ENCODE data around the gene CITED4.

CITED4 gene

DNA sequence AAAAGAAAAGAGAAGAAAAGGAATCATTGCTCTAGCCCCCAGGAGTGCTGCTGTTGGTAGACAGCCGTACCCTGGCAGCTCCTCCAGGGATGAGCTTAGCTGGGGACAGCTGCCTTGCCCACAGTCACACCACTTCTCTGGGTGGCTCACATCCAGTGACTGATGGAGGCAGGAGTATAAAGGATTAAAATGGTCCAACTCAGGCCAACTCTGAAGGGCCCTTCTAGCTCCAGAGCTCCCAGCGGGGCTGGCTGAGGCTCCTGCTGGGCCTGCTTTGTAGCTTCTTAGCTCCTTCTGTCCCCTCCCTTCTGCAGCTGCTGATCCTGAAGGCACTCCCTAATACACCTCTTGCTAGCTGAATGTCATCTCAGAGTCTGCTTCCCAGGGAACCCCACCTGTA lies 4.4 kb downstream of the CITED4 start:
- no peak overlapping the region for H3K14ac ChIP-seq (ENCODE audit: low read length)
- H3K4ac ChIP-seq (ENCODE audit: low read length) = no peak overlapping the region
- H3K27me3 ChIP-seq (ENCODE audit: control insufficient read depth in 3 of 3, insufficient read depth in 3 of 3, low read depth in 1 of 3, low read length in 3 of 3) = peaks cover 0 to 60% (median 11%) of the 10 kb centered on the region in 3 experiments
- H3K4me2 ChIP-seq (ENCODE audit: insufficient read depth, low read length, poor library complexity, severe bottlenecking) = no peak overlapping the region
- peaks cover 0 to 12% of the 10 kb centered on the region in 2 donors for H3K4me1 ChIP-seq (ENCODE audit: control insufficient read depth in 2 of 2, insufficient read depth in 1 of 2, low read depth in 1 of 2, low read length in 2 of 2)
- no peak overlapping the region for H2BK120ac ChIP-seq (ENCODE audit: low read depth, low read length)
- H3K9ac ChIP-seq (ENCODE audit: low read depth, low read length, poor library complexity) = no peak overlapping the region
- H3K9me3 ChIP-seq (replicated peaks in 1 of 2; ENCODE audit: control insufficient read depth in 2 of 2, insufficient read depth in 1 of 2, low read depth in 1 of 2, low read length in 2 of 2) = no peaks in the 10 kb centered on the region
- peak overlapping the region; percentile 11 for H3K18ac ChIP-seq (ENCODE audit: low read length)
- peaks cover 4% of the 10 kb centered on the region for H3K79me1 ChIP-seq (ENCODE audit: low read depth, low read length)
- H3K4me3 ChIP-seq (ENCODE audit: low read length in 2 of 2) = no peak overlapping the region
- no peak overlapping the region for H2AK5ac ChIP-seq (ENCODE audit: low read depth, low read length)
- H3K23ac ChIP-seq (ENCODE audit: low read depth, low read length, poor library complexity) = no peak overlapping the region
- no CpG with 5 or more reads among the region's 2 CpGs for WGBS, 2 donors (ENCODE audit: extremely low coverage in 2 of 2, insufficient read length in 2 of 2, insufficient replicate concordance in 1 of 2)
- H2BK5ac ChIP-seq (ENCODE audit: low read length) = no peak overlapping the region
- DNase-seq (ENCODE audit: low spot score) = no peak
- no peak overlapping the region for H3K27ac ChIP-seq (replicated peaks; ENCODE audit: low read length)
- no peak overlapping the region for H4K91ac ChIP-seq (ENCODE audit: low read depth, low read length, poor library complexity)
- no peak overlapping the region for H2AFZ ChIP-seq (ENCODE audit: low read length)
- no peak overlapping the region for H2BK12ac ChIP-seq (ENCODE audit: low read length)
- H2BK15ac ChIP-seq (ENCODE audit: low read length) = no peak overlapping the region
- H4K8ac ChIP-seq (ENCODE audit: low read depth, low read length) = no peak overlapping the region
- no peaks in the 10 kb centered on the region for H3K36me3 ChIP-seq (replicated peaks in 1 of 2; ENCODE audit: control insufficient read depth in 2 of 2, insufficient read depth in 2 of 2, low read length in 2 of 2)

- Histone ChIP-seq H2AK5ac (ENCODE audit: low read depth, low read length) (no peak overlapping the region), H3K4me2 (ENCODE audit: insufficient read depth, low read length, poor library complexity, severe bottlenecking) (no peak overlapping the region), H2AFZ (ENCODE audit: low read length) (no peak overlapping the region), H3K18ac (ENCODE audit: low read length) (no peak overlapping the region), H3K79me1 (ENCODE audit: low read depth, low read length) (peaks cover 4% of the 10 kb centered on the region), H3K27me3 (ENCODE audit: control insufficient read depth in 3 of 3, insufficient read depth in 3 of 3, low read depth in 1 of 3, low read length in 3 of 3) (peaks cover 0 to 63% (median 11%) of the 10 kb centered on the region in 3 experiments), H3K4me1 (ENCODE audit: control insufficient read depth in 2 of 2, insufficient read depth in 1 of 2, low read depth in 1 of 2, low read length in 2 of 2) (peaks cover 0 to 9% of the 10 kb centered on the region in 2 donors), H3K36me3 (replicated peaks in 1 of 2; ENCODE audit: control insufficient read depth in 2 of 2, insufficient read depth in 2 of 2, low read length in 2 of 2) (no peaks in the 10 kb centered on the region), H2BK12ac (ENCODE audit: low read length) (no peak overlapping the region), H2BK5ac (ENCODE audit: low read length) (no peak overlapping the region), H2BK15ac (ENCODE audit: low read length) (no peak overlapping the region), H3K9me3 (replicated peaks in 1 of 2; ENCODE audit: control insufficient read depth in 2 of 2, insufficient read depth in 1 of 2, low read depth in 1 of 2, low read length in 2 of 2) (no peaks in the 10 kb centered on the region), H3K27ac (replicated peaks; ENCODE audit: low read length) (no peak overlapping the region), H3K14ac (ENCODE audit: low read length) (no peak overlapping the region), H3K9ac (ENCODE audit: low read depth, low read length, poor library complexity) (no peak overlapping the region), H4K8ac (ENCODE audit: low read depth, low read length) (no peak overlapping the region), H3K23ac (ENCODE audit: low read depth, low read length, poor library complexity) (no peak overlapping the region), H3K4ac (ENCODE audit: low read length) (no peak overlapping the region), H3K4me3 (ENCODE audit: low read length in 2 of 2) (no peak overlapping the region), H2BK120ac (ENCODE audit: low read depth, low read length) (no peak overlapping the region), H4K91ac (ENCODE audit: low read depth, low read length, poor library complexity) (no peak overlapping the region)
- WGBS, 2 donors (ENCODE audit: extremely low coverage in 2 of 2, insufficient read length in 2 of 2, insufficient replicate concordance in 1 of 2) = no CpG with 5 or more reads among the region's 9 CpGs
- no peak for DNase-seq (ENCODE audit: low spot score)
These were observed 5.4 kb downstream of the CITED4 start for GRCh38 chr1:40856656-40857302.

DNA sequence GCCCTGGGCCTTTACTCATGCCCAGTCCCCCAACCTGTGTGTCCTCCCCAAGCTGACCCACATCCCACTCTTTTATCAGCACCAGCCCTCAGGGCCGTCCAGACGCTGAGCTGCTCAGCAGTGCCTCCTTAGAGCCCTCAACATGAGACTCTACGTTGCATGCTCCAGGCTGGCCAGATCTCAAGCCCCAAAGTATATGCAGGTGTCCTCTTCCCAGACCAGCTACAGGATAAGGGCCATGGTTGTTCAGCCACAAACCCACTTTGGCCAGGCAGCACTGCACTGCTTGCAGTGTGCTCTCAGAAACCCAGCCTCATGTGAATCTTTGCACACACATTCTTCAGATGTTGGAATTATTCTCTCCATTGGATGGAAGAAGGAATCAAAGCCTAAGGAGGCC lies 6.0 kb downstream of the CITED4 start:
- no peak overlapping the region for H2BK12ac ChIP-seq (ENCODE audit: low read length)
- no peak overlapping the region for H3K14ac ChIP-seq (ENCODE audit: low read length)
- no peak overlapping the region for H3K27ac ChIP-seq (replicated peaks; ENCODE audit: low read length)
- H3K79me1 ChIP-seq (ENCODE audit: low read depth, low read length) = peaks cover 4% of the 10 kb centered on the region
- no peak overlapping the region for H2AK5ac ChIP-seq (ENCODE audit: low read depth, low read length)
- H3K36me3 ChIP-seq (replicated peaks in 1 of 2; ENCODE audit: control insufficient read depth in 2 of 2, insufficient read depth in 2 of 2, low read length in 2 of 2) = no peaks in the 10 kb centered on the region
- H3K4me1 ChIP-seq (ENCODE audit: control insufficient read depth in 2 of 2, insufficient read depth in 1 of 2, low read depth in 1 of 2, low read length in 2 of 2) = peaks cover 0 to 9% of the 10 kb centered on the region in 2 donors
- H2AFZ ChIP-seq (ENCODE audit: low read length) = no peak overlapping the region
- no peak overlapping the region for H2BK5ac ChIP-seq (ENCODE audit: low read length)
- H4K91ac ChIP-seq (ENCODE audit: low read depth, low read length, poor library complexity) = no peak overlapping the region
- H2BK120ac ChIP-seq (ENCODE audit: low read depth, low read length) = no peak overlapping the region
- no peak overlapping the region for H3K4ac ChIP-seq (ENCODE audit: low read length)
- H3K18ac ChIP-seq (ENCODE audit: low read length) = no peak overlapping the region
- H4K8ac ChIP-seq (ENCODE audit: low read depth, low read length) = no peak overlapping the region
- no CpG with 5 or more reads among the region's 3 CpGs for WGBS, 2 donors (ENCODE audit: extremely low coverage in 2 of 2, insufficient read length in 2 of 2, insufficient replicate concordance in 1 of 2)
- H3K9me3 ChIP-seq (replicated peaks in 1 of 2; ENCODE audit: control insufficient read depth in 2 of 2, insufficient read depth in 1 of 2, low read depth in 1 of 2, low read length in 2 of 2) = no peaks in the 10 kb centered on the region
- peaks cover 0 to 62% (median 9%) of the 10 kb centered on the region in 3 experiments for H3K27me3 ChIP-seq (ENCODE audit: control insufficient read depth in 3 of 3, insufficient read depth in 3 of 3, low read depth in 1 of 3, low read length in 3 of 3)
- no peak overlapping the region for H3K4me3 ChIP-seq (ENCODE audit: low read length in 2 of 2)
- peak overlapping the region; percentile 7 for H3K9ac ChIP-seq (ENCODE audit: low read depth, low read length, poor library complexity)
- H3K4me2 ChIP-seq (ENCODE audit: insufficient read depth, low read length, poor library complexity, severe bottlenecking) = no peak overlapping the region
- DNase-seq (ENCODE audit: low spot score) = no peak
- H2BK15ac ChIP-seq (ENCODE audit: low read length) = no peak overlapping the region
- H3K23ac ChIP-seq (ENCODE audit: low read depth, low read length, poor library complexity) = no peak overlapping the region

DNA sequence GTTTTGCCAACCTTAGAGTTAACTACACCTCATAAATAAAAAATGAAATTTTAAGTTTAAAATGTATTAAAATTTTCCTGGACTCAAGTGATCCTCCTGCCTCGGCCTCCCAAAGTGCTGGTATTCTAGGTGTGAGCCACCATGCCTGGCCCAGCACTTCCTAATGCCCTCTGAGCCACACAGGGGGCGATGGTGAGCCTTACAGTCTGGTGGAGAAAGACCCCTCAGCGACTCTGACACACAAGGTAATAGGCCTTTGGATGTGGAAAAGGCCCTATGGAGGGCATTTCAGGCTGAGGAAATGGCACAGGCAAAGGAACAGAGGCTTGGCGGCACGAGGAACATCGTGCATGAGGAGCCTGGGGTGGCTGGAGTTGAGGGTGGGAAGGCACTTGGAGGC lies 6.7 kb downstream of the CITED4 start:
- Histone ChIP-seq H2BK5ac (ENCODE audit: low read length) (no peak overlapping the region), H3K23ac (ENCODE audit: low read depth, low read length, poor library complexity) (no peak overlapping the region)
- no peak for DNase-seq (ENCODE audit: low spot score)

More for the DNA sequence above, 6.7 kb downstream of the CITED4 start:
- Histone ChIP-seq H3K79me1 (ENCODE audit: low read depth, low read length) (peaks cover under 1% of the 10 kb centered on the region), H3K18ac (ENCODE audit: low read length) (no peak overlapping the region), H3K4me1 (ENCODE audit: control insufficient read depth in 2 of 2, insufficient read depth in 1 of 2, low read depth in 1 of 2, low read length in 2 of 2) (peaks cover 0 to 4% of the 10 kb centered on the region in 2 donors), H3K4me2 (ENCODE audit: insufficient read depth, low read length, poor library complexity, severe bottlenecking) (no peak overlapping the region), H3K27ac (replicated peaks; ENCODE audit: low read length) (no peak overlapping the region), H3K27me3 (ENCODE audit: control insufficient read depth in 3 of 3, insufficient read depth in 3 of 3, low read depth in 1 of 3, low read length in 3 of 3) (peaks cover 0 to 56% (median 3%) of the 10 kb centered on the region in 3 experiments), H3K4ac (ENCODE audit: low read length) (no peak overlapping the region), H3K9me3 (replicated peaks in 1 of 2; ENCODE audit: control insufficient read depth in 2 of 2, insufficient read depth in 1 of 2, low read depth in 1 of 2, low read length in 2 of 2) (no peaks in the 10 kb centered on the region), H3K14ac (ENCODE audit: low read length) (no peak overlapping the region), H3K4me3 (ENCODE audit: low read length in 2 of 2) (no peak overlapping the region), H2AK5ac (ENCODE audit: low read depth, low read length) (no peak overlapping the region), H3K9ac (ENCODE audit: low read depth, low read length, poor library complexity) (no peak overlapping the region), H2BK120ac (ENCODE audit: low read depth, low read length) (no peak overlapping the region), H2BK12ac (ENCODE audit: low read length) (no peak overlapping the region), H4K91ac (ENCODE audit: low read depth, low read length, poor library complexity) (no peak overlapping the region), H2AFZ (ENCODE audit: low read length) (no peak overlapping the region), H3K36me3 (replicated peaks in 1 of 2; ENCODE audit: control insufficient read depth in 2 of 2, insufficient read depth in 2 of 2, low read length in 2 of 2) (no peaks in the 10 kb centered on the region), H4K8ac (ENCODE audit: low read depth, low read length) (no peak overlapping the region), H2BK15ac (ENCODE audit: low read length) (no peak overlapping the region)
- no CpG with 5 or more reads among the region's 6 CpGs for WGBS, 2 donors (ENCODE audit: extremely low coverage in 2 of 2, insufficient read length in 2 of 2, insufficient replicate concordance in 1 of 2)

Data from neuronal stem cell (in vitro differentiated cells).